BLaER1 treated with 17β-estradiol and CSF1 and Interleukin-3, amounts not matched to agents 10 nM and 100 nM (cell line): ENCODE measurements around the gene CLDN15.
A peak's percentile ranks its signal among the peaks of the same experiment; 100 is the strongest.

Experiments used
- H3K27ac ChIP-seq, 11 experiments: shearing (Covaris generic); formaldehyde crosslinking; 2 replicates each; pipeline ENCODE4 v1.8.1; 2022
- H3K27me3 ChIP-seq, 11 experiments: shearing (Covaris generic); formaldehyde crosslinking; 2 replicates each; pipeline ENCODE4 v1.8.1; 2022
- H3K36me3 ChIP-seq, 11 experiments: shearing (Covaris generic); formaldehyde crosslinking; 2 replicates each; pipeline ENCODE4 v1.8.1; 2022
- H3K4me1 ChIP-seq, 10 experiments: shearing (Covaris generic); formaldehyde crosslinking; 2 replicates each; pipeline ENCODE4 v1.8.1; 2022
- H3K4me2 ChIP-seq, 11 experiments: shearing (Covaris generic); formaldehyde crosslinking; 2 replicates each; pipeline ENCODE4 v1.8.1; 2022
- H3K4me3 ChIP-seq, 10 experiments: shearing (Covaris generic); formaldehyde crosslinking; 2 replicates each; pipeline ENCODE4 v1.8.1; 2022
- H3K9ac ChIP-seq, 11 experiments: shearing (Covaris generic); formaldehyde crosslinking; 2 replicates each; pipeline ENCODE4 v1.8.1; 2022
- H3K9me3 ChIP-seq, 11 experiments: shearing (Covaris generic); formaldehyde crosslinking; replicated peaks in 1 of 11; 2 replicates each; pipeline ENCODE4 v1.8.1; 2022
- H4K20me1 ChIP-seq, 11 experiments: shearing (Covaris generic); formaldehyde crosslinking; 2 replicates each; pipeline ENCODE4 v1.8.1; 2022
- Cebpa-rat ChIP-seq, 11 experiments: shearing (Covaris generic); IDR thresholded peaks; 2 replicates each; pipeline ENCODE4 v1.8.1; 2022

Gene CLDN15

DNA sequence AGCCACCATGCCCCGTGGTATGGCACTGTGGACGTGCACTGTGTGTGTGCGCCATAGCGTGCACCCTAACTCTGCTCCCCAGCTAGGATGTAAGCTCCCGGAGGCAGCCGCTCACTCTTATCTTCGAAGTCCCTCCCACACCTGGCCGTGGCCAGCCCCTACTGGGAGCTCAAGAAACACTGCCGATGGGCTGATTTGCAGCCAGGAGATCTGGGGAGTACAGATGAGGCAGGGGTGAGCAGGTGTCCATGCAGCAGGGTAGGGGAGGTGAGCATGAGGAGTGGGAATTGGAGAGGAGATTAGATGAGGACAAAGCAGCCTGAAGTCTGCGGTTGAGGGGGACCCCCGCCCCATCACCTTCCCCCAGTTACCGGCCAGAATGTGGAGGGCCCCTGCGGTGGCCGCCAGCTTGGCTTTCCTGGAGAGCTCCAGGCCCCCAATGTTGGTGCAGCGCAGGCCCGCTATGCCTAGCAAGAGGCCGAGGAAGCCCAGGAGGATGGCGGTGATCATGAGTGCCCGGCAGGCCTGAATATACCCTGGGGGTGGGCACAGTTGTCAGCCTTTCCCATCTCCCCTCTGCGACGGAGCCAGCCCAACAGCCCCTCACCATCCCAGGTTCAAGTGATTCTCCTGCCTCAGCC lies 3.6 kb downstream of the CLDN15 start:
- no peak overlapping the region for H3K4me2 ChIP-seq
- no peak for TF ChIP-seq Cebpa-rat (IDR thresholded peaks at IDR 0.05)
- no peaks in the 10 kb centered on the region for H3K9me3 ChIP-seq
- H3K4me3 ChIP-seq: no peak overlapping the region
- peaks cover 0 to 75% (median 15%) of the 10 kb centered on the region in 11 experiments; a peak in 15 of 22 replicates for H4K20me1 ChIP-seq
- no peak overlapping the region for H3K27ac ChIP-seq
- H3K9ac ChIP-seq: no peak overlapping the region
- H3K27me3 ChIP-seq: no peaks in the 10 kb centered on the region
- H3K36me3 ChIP-seq: peaks cover 11 to 58% (median 26%) of the 10 kb centered on the region in 11 experiments; a peak in 19 of 22 replicates
- H3K4me1 ChIP-seq: peaks cover 43 to 57% (median 51%) of the 10 kb centered on the region in 10 experiments

DNA sequence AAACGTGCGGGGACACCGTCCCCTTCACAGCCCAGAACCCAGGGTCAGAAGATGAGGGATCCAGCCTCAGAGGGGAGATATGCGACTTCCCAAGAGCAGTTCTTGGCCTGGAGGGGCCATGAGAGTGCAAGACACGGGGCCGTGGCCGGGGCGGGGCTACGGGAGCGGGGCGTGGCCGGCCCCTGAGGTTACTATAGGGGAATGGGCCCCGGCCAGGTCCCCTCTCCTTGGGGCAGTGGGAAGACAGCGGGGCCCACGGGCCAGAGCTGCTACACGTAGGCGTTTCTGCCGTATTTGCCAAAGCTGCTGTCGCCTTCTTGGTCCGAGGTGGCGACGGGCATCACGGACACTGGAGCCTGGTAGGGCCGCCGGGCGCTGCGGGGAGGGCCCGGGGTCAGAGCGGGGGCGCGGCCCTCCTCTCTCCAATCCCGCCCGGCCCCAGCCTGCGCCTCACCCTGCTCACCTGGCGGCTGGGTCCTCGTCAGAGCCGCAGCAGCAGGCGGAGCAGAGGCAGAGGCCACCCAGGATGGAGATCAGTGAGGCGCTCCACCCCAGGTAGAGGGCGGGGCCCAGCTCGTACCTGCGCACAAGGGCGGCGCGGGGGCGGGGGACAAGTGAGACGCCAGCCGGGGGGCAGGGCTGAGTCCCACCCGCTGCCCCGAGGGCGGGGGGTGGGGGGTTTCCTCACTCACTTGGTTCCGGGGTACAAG lies 5.3 kb downstream of the CLDN15 start:
- peaks cover 26 to 42% (median 37%) of the 10 kb centered on the region in 10 experiments for H3K4me1 ChIP-seq
- peaks cover 19 to 69% (median 42%) of the 10 kb centered on the region in 11 experiments for H3K36me3 ChIP-seq
- H3K9me3 ChIP-seq: no peaks in the 10 kb centered on the region
- no peaks in the 10 kb centered on the region for H3K27me3 ChIP-seq
- H3K9ac ChIP-seq: no peak overlapping the region
- H3K27ac ChIP-seq: no peak overlapping the region
- H3K4me3 ChIP-seq: no peak overlapping the region
- H3K4me2 ChIP-seq: no peak overlapping the region
- peaks cover 0 to 73% (median 15%) of the 10 kb centered on the region in 11 experiments; a peak in 14 of 22 replicates for H4K20me1 ChIP-seq
- TF ChIP-seq Cebpa-rat (IDR thresholded peaks at IDR 0.05): no peak

DNA sequence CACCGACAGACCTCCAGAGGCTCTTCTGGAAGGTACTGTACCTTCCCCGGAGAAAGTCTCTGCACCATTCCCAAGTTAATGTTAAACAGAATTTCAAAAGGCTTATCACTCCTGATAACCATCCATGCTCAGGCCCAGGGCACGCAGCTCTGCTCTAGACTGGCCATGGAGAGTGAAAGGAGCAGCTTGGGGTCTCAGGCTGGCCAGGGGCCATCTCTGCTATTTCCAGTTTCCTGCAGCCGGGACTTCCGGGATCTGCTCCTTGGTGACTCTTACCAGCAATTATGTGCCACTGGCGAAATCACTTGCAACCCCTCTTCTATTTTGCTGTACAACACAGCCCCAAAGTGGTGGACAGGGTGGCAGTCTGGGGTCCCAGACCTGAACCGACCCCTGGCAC lies 6.0 kb downstream of the CLDN15 start:
- no peak for TF ChIP-seq Cebpa-rat (IDR thresholded peaks at IDR 0.05)
- H3K9me3 ChIP-seq: no peaks in the 10 kb centered on the region
- peaks cover 20 to 42% (median 36%) of the 10 kb centered on the region in 10 experiments; a peak in 19 of 20 replicates for H3K4me1 ChIP-seq
- no peak overlapping the region for H3K9ac ChIP-seq
- no peaks in the 10 kb centered on the region for H3K27me3 ChIP-seq
- no peak overlapping the region for H3K27ac ChIP-seq
- H3K36me3 ChIP-seq: peaks cover 23 to 76% (median 48%) of the 10 kb centered on the region in 11 experiments
- H4K20me1 ChIP-seq: peaks cover 0 to 74% (median 15%) of the 10 kb centered on the region in 11 experiments; a peak in 13 of 22 replicates
- H3K4me3 ChIP-seq: no peak overlapping the region
- H3K4me2 ChIP-seq: no peak overlapping the region

DNA sequence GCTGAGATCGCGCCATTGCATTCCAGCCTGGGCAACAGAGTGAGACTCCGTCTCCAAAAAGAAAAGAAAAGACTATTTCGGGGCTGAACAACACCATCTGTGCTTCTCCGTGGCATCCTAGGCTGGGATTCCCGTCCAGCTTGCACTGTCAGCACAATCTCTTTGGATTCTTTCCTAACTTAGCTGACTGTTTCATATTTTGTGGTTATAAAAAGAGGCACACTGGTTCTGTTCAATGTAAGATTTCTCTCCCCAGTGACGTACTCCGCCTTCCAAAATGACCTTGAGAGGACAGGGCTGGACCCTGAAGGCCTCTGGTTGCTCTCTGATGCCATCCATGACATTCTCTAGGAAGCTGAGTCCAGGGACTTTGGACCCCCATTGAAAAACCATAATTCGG lies 10.9 kb downstream of the CLDN15 start:
- no peak for TF ChIP-seq Cebpa-rat (IDR thresholded peaks at IDR 0.05)
- peak overlapping the region in 7 of 11 experiments; percentile 0 to 48 (median 32); a peak in 10 of 22 replicates for H3K4me2 ChIP-seq
- H3K27me3 ChIP-seq: no peaks in the 10 kb centered on the region

DNA sequence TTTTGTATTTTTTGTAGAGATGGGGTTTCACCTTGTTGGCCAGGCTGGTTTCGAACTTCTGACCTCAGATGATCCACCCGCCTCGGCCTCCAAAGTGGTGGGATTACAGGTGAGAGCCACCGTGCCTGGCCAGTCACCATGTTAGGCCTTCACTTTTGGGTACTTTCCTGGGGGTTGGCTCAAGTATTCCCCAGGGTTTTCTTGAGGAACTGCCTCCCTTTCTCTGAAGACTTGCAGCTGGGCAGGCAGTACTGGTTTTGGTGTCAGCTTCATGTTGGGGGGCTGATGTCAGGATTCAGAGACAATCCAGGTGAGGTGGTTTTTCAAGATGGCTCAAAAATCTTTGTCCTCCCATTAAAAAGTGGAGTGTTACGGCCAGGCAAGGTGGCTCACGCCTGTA lies 12.0 kb downstream of the CLDN15 start:
- Histone ChIP-seq H3K9ac (no peak overlapping the region), H3K9me3 (no peaks in the 10 kb centered on the region), H3K4me2 (peak overlapping the region in 5 of 11 experiments; percentile 2 to 25 (median 9); a peak in 5 of 22 replicates)

More for the DNA sequence above, 10.9 kb downstream of the CLDN15 start:
- Histone ChIP-seq H4K20me1 (peaks cover 0 to 64% (median 18%) of the 10 kb centered on the region in 11 experiments; a peak in 14 of 22 replicates), H3K9me3 (no peaks in the 10 kb centered on the region), H3K27ac (no peak overlapping the region), H3K9ac (peak overlapping the region in 2 of 11 experiments; percentile 6 to 26; a peak in 3 of 22 replicates), H3K4me1 (peaks cover 9 to 41% (median 33%) of the 10 kb centered on the region in 10 experiments; a peak in 19 of 20 replicates), H3K4me3 (no peak overlapping the region), H3K36me3 (peaks cover 59 to 87% (median 77%) of the 10 kb centered on the region in 11 experiments)

DNA sequence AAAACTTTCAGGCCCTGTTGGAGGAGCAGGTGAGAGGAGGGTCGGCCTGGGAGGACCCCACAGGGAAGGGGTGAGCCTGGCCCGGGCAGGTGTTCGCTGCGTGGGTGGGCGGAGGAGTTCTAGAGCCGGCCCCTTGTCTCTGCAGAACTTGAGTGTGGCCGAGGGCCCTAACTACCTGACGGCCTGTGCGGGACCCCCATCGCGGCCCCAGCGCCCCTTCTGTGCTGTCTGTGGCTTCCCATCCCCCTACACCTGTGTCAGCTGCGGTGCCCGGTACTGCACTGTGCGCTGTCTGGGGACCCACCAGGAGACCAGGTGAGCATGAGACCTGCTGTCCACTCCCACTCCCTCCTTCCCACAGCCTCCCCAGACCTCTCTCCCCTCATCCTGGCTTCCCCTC lies 14.1 kb downstream of the CLDN15 start:
- Histone ChIP-seq H3K36me3 (peaks cover 48 to 80% (median 66%) of the 10 kb centered on the region in 11 experiments), H3K4me1 (peaks cover 28 to 59% (median 47%) of the 10 kb centered on the region in 10 experiments), H3K27me3 (no peaks in the 10 kb centered on the region), H3K4me3 (no peak overlapping the region), H3K4me2 (no peak overlapping the region), H3K27ac (no peak overlapping the region), H3K9me3 (no peaks in the 10 kb centered on the region), H3K9ac (no peak overlapping the region), H4K20me1 (peaks cover 4 to 74% (median 28%) of the 10 kb centered on the region in 11 experiments; a peak in 17 of 22 replicates)
- TF ChIP-seq Cebpa-rat (IDR thresholded peaks at IDR 0.05): no peak

More for the DNA sequence above, 12.0 kb downstream of the CLDN15 start:
- no peak overlapping the region for H3K4me3 ChIP-seq
- peaks cover 0 to 67% (median 22%) of the 10 kb centered on the region in 11 experiments; a peak in 16 of 22 replicates for H4K20me1 ChIP-seq
- H3K27me3 ChIP-seq: no peaks in the 10 kb centered on the region
- peaks cover 57 to 94% (median 79%) of the 10 kb centered on the region in 11 experiments for H3K36me3 ChIP-seq
- TF ChIP-seq Cebpa-rat (IDR thresholded peaks at IDR 0.05): no peak
- H3K27ac ChIP-seq: no peak overlapping the region
- peaks cover 11 to 46% (median 33%) of the 10 kb centered on the region in 10 experiments; a peak in 19 of 20 replicates for H3K4me1 ChIP-seq

DNA sequence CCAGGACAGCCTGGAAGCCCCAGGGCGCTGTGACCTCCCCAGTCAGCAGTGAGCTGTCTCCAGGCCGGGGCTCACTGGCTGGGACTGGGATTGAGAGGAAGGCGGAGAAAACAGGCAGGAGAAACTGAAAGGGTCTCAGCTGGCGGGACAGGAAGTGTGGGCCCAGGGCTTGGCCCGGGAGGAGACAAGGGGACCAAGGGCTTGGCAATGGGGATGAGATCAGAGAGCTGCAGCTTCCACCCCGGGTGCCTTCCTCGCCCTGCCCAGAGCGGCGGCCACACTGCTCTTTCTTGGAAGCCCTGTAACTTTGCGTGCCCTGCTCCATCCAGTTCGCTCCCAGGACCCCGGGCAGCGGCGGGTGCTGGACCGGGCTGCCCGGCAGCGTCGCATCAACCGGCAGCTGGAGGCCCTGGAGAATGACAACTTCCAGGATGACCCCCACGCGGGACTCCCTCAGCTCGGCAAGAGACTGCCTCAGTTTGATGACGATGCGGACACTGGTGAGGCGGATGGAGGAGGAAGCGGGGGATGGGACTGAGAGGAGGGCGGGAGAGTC lies 15.2 kb downstream of the CLDN15 start:
- Histone ChIP-seq H3K27me3 (no peaks in the 10 kb centered on the region), H3K9me3 (no peaks in the 10 kb centered on the region), H4K20me1 (peaks cover 4 to 64% (median 28%) of the 10 kb centered on the region in 11 experiments; a peak in 17 of 22 replicates), H3K4me2 (peak overlapping the region in 2 of 11 experiments; percentile 15 to 16; a peak in 1 of 22 replicates), H3K36me3 (peaks cover 39 to 70% (median 57%) of the 10 kb centered on the region in 11 experiments), H3K4me1 (peaks cover 27 to 60% (median 48%) of the 10 kb centered on the region in 10 experiments), H3K9ac (no peak overlapping the region), H3K4me3 (no peak overlapping the region), H3K27ac (peak overlapping the region in 3 of 11 experiments; percentile 9 to 25 (median 20); a peak in 1 of 22 replicates)
- no peak for TF ChIP-seq Cebpa-rat (IDR thresholded peaks at IDR 0.05)

DNA sequence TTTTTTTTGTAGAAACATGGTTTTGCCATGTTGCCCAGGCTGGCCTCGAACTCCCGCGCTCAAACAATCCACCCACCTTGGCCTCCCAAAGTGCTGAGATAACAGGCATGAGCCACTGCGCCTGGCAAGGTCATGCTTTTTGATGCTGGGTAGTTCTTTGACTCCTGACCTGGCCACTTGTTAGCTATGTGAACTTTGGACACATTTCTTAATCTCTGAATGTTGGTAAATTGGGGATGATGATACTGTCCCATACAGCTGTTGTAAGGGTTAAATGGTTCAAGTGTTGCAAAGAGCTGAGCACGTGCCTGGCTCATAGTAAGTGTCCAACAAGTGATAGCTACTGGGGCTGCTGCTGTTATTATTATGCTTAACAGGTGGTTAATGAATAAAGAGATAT lies 17.3 kb downstream of the CLDN15 start:
- peaks cover 4 to 51% (median 28%) of the 10 kb centered on the region in 11 experiments; a peak in 17 of 22 replicates for H4K20me1 ChIP-seq
- peaks cover 38 to 66% (median 48%) of the 10 kb centered on the region in 10 experiments for H3K4me1 ChIP-seq
- H3K4me2 ChIP-seq: peak overlapping the region in 9 of 11 experiments; percentile 7 to 100 (median 91); a peak in 13 of 22 replicates
- H3K4me3 ChIP-seq: no peak overlapping the region
- no peaks in the 10 kb centered on the region for H3K27me3 ChIP-seq
- H3K27ac ChIP-seq: no peak overlapping the region
- no peak for TF ChIP-seq Cebpa-rat (IDR thresholded peaks at IDR 0.05)
- peaks cover 34 to 59% (median 50%) of the 10 kb centered on the region in 11 experiments for H3K36me3 ChIP-seq
- H3K9me3 ChIP-seq: no peaks in the 10 kb centered on the region
- H3K9ac ChIP-seq: peak overlapping the region in 2 of 11 experiments; percentile 82 to 87; a peak in 2 of 22 replicates
